CD14-positive monocyte (primary cell): Measurements from ENCODE around the gene USP43. TPM values are rescaled to one million over a fixed set of nuclear protein-coding genes. Genes with fewer than 3 reads are reported as not detected.

ENCODE experiments used
- DNase-seq, 3 donors: peaks; one replicate each; pipeline ENCODE4 v3.0.0-alpha.2; 2011 to 2022
- H2AFZ ChIP-seq: 2 replicates; pipeline ENCODE4 v1.6.0; 2012; ENCODE audit warnings: mild to moderate bottlenecking, low read depth, low read length, inconsistent platforms; ENCODE audit not compliant: insufficient read depth, poor library complexity, severe bottlenecking
- H3K27ac ChIP-seq, 2 donors: 1 replicate in 1 of 2; 2 replicates in 1 of 2; pipeline ENCODE4 v1.5.1; 2012 to 2013; ENCODE audit warnings: low read length in 2 of 2, control low read depth in 1 of 2, inconsistent platforms in 1 of 2, low read depth in 1 of 2, mild to moderate bottlenecking in 1 of 2
- H3K27me3 ChIP-seq, 2 donors: one replicate each; pipeline versions ENCODE4 v1.6.0 to v1.6.1; 2011 to 2013; ENCODE audit warnings: low read length in 2 of 2; ENCODE audit not compliant: control insufficient read depth in 2 of 2, insufficient read depth in 2 of 2
- H3K36me3 ChIP-seq, 2 donors: replicated peaks in 1 of 2; 1 replicate in 1 of 2; 2 replicates in 1 of 2; pipeline versions ENCODE4 v1.5.1 to v1.6.1; 2012 to 2013; ENCODE audit warnings: low read length in 2 of 2, control low read depth in 1 of 2, inconsistent platforms in 1 of 2, mild to moderate bottlenecking in 1 of 2; ENCODE audit not compliant: insufficient read depth in 2 of 2, control insufficient read depth in 1 of 2
- H3K4me1 ChIP-seq, 2 donors: 1 replicate in 1 of 2; 2 replicates in 1 of 2; pipeline versions ENCODE4 v1.5.1 to v1.6.1; 2012 to 2013; ENCODE audit warnings: low read length in 2 of 2, control low read depth in 1 of 2, inconsistent platforms in 1 of 2, mild to moderate bottlenecking in 1 of 2, moderate library complexity in 1 of 2; ENCODE audit not compliant: insufficient read depth in 2 of 2, control insufficient read depth in 1 of 2
- H3K4me2 ChIP-seq: replicated peaks from 2 replicates; pipeline ENCODE3; 2012; ENCODE audit warnings: low read length, moderate library complexity, mild to moderate bottlenecking; ENCODE audit not compliant: poor library complexity, severe bottlenecking; ENCODE audit errors: extremely low read depth
- H3K4me3 ChIP-seq, 3 experiments: fragments of 200-600 bp in 1 of 3; sonication (generic) in 1 of 3; replicated peaks in 1 of 3; 1 replicate in 2 of 3; 2 replicates in 1 of 3; pipeline ENCODE4 v1.5.1; 2011 to 2013; ENCODE audit warnings: low read length in 3 of 3, mild to moderate bottlenecking in 3 of 3, control low read depth in 2 of 3, low read depth in 2 of 3, inconsistent platforms in 1 of 3, moderate library complexity in 1 of 3
- H3K79me2 ChIP-seq: 2 replicates; pipeline ENCODE4 v1.6.0; 2012; ENCODE audit warnings: mild to moderate bottlenecking, control low read depth, inconsistent platforms, low read length, moderate library complexity; ENCODE audit not compliant: insufficient read depth
- H3K9ac ChIP-seq: 2 replicates; pipeline ENCODE4 v1.6.0; 2017; ENCODE audit warnings: low read length, mild to moderate bottlenecking; ENCODE audit not compliant: insufficient read depth, poor library complexity, severe bottlenecking
- H3K9me3 ChIP-seq, 2 donors: replicated peaks in 1 of 2; 1 replicate in 1 of 2; 2 replicates in 1 of 2; pipeline versions ENCODE4 v1.5.1 to v1.6.1; 2012 to 2013; ENCODE audit warnings: low read length in 2 of 2, control low read depth in 1 of 2; ENCODE audit not compliant: control insufficient read depth in 1 of 2, insufficient read depth in 1 of 2
- H4K20me1 ChIP-seq: 2 replicates; pipeline ENCODE4 v1.6.0; 2012; ENCODE audit warnings: mild to moderate bottlenecking, low read length, control low read depth, moderate library complexity; ENCODE audit not compliant: insufficient read depth
- H3K27ac Mint-ChIP-seq, 7 donors: one replicate each; pipeline ENCODE4 v1.8.0; 2020; ENCODE audit warnings: mild to moderate bottlenecking in 7 of 7, mixed read lengths in 7 of 7, moderate library complexity in 6 of 7, inconsistent platforms in 2 of 7
- H3K27me3 Mint-ChIP-seq, 3 donors: one replicate each; pipeline ENCODE4 v1.8.0; 2021 to 2022; ENCODE audit warnings: low read depth in 3 of 3, mild to moderate bottlenecking in 3 of 3, mixed read lengths in 3 of 3, moderate library complexity in 3 of 3, inconsistent platforms in 1 of 3
- H3K36me3 Mint-ChIP-seq, 2 donors: one replicate each; pipeline ENCODE4 v1.8.0; 2020; ENCODE audit warnings: mixed read lengths in 2 of 2, inconsistent platforms in 1 of 2, mild to moderate bottlenecking in 1 of 2
- H3K4me1 Mint-ChIP-seq: one replicate; pipeline ENCODE4 v1.8.0; 2020; ENCODE audit warnings: mild to moderate bottlenecking, mixed read lengths
- H3K4me3 Mint-ChIP-seq, 2 donors: one replicate each; pipeline ENCODE4 v1.8.0; 2020; ENCODE audit warnings: mild to moderate bottlenecking in 2 of 2, mixed read lengths in 2 of 2, moderate library complexity in 1 of 2
- H3K9me3 Mint-ChIP-seq, 7 donors: one replicate each; pipeline ENCODE4 v1.8.0; 2020 to 2022; ENCODE audit warnings: mixed read lengths in 7 of 7, mild to moderate bottlenecking in 6 of 7, moderate library complexity in 6 of 7, inconsistent platforms in 2 of 7
- CTCF ChIP-seq: fragments of 200-600 bp; IDR thresholded peaks from one replicate; pipeline ENCODE4 v1.8.0; 2022; ENCODE audit warnings: antibody characterized with exemption, mild to moderate bottlenecking
- WGBS: methylation state at CpG from one replicate; pipeline ENCODE4 v1.1.5; 2013; ENCODE audit warnings: missing lambda C conversion rate; ENCODE audit not compliant: insufficient coverage; 5-methylcytosine and 5-hydroxymethylcytosine counted together
- intact Hi-C, 2 donors: fragments of 100-400 bp; cut with micrococcal nuclease; formaldehyde crosslinking; loops; one replicate each; pipeline versions ENCODE4 v1.15.0 to v1.15.1; 2023
- polyA plus RNA-seq, 3 donors: library from polyadenylated mRNA; depleted of rRNA in 1 of 3; unstranded in 2 of 3; stranded (reverse) in 1 of 3; fragments of 300-500 nt in 2 of 3; fragments of >200 nt in 1 of 3; fragmentation: Illumina TruSeq in 2 of 3; gene quantifications; 1 replicate in 2 of 3; 2 replicates in 1 of 3; pipeline ENCODE4 v1.2.3, GENCODE V29; 2012 to 2021

USP43 gene
- polyA plus RNA-seq, 3 donors: 0.05 to 0.57 TPM; not detected in 1

- intact Hi-C loops: no loop called here
- H3K27ac ChIP-seq: no peak overlapping the region
- Mint-ChIP-seq H3K4me1 (no peaks in the 10 kb centered on the region), H3K27ac (no peak overlapping the region), H3K27me3 (peaks cover 0 to 6% (median 4%) of the 10 kb centered on the region in 3 donors), H3K36me3 (no peaks in the 10 kb centered on the region), H3K9me3 (peaks cover 0 to 3% (median 0%) of the 10 kb centered on the region in 7 donors), H3K4me3 (no peak overlapping the region)
- no peak overlapping the region for H2AFZ ChIP-seq
- H3K27me3 ChIP-seq: no peaks in the 10 kb centered on the region
- H3K4me1 ChIP-seq: no peaks in the 10 kb centered on the region
- H3K9me3 ChIP-seq: no peaks in the 10 kb centered on the region
- DNase-seq: no peak
- H3K79me2 ChIP-seq: no peaks in the 10 kb centered on the region
- no peak overlapping the region for H3K4me2 ChIP-seq
- H3K9ac ChIP-seq: no peak overlapping the region
- H3K36me3 ChIP-seq: no peaks in the 10 kb centered on the region
- no peak overlapping the region for H3K4me3 ChIP-seq
- no peak for TF ChIP-seq CTCF
- no peaks in the 10 kb centered on the region for H4K20me1 ChIP-seq
- 80% methylated on average over 1 of the region's 2 CpGs for WGBS
Measured at GRCh38 chr17:9615486-9615885, 29.8 kb upstream of the USP43 start.

- Histone ChIP-seq H3K79me2 (no peaks in the 10 kb centered on the region), H3K4me2 (no peak overlapping the region), H3K9ac (no peak overlapping the region), H3K36me3 (no peaks in the 10 kb centered on the region), H2AFZ (no peak overlapping the region), H3K27ac (no peak overlapping the region), H3K9me3 (peaks cover 8 to 10% of the 10 kb centered on the region in 2 donors), H4K20me1 (no peaks in the 10 kb centered on the region), H3K27me3 (no peaks in the 10 kb centered on the region), H3K4me3 (no peak overlapping the region), H3K4me1 (no peaks in the 10 kb centered on the region)
- intact Hi-C loops: no loop called here
- peaks cover 0 to 5% (median 3%) of the 10 kb centered on the region in 3 donors for H3K27me3 Mint-ChIP-seq
- no peaks in the 10 kb centered on the region for H3K4me1 Mint-ChIP-seq
- H3K27ac Mint-ChIP-seq: no peak overlapping the region
- DNase-seq: no peak
- H3K4me3 Mint-ChIP-seq: no peak overlapping the region
- peaks cover 6 to 26% (median 20%) of the 10 kb centered on the region in 7 donors for H3K9me3 Mint-ChIP-seq
- no peaks in the 10 kb centered on the region for H3K36me3 Mint-ChIP-seq
- TF ChIP-seq CTCF: no peak
Measured at GRCh38 chr17:9622961-9623360, 22.4 kb upstream of the USP43 start.
